Fibroblast of lung (primary cell): ENCODE measurements around the gene NT5DC1.

Experiments
- EZH2 ChIP-seq: IDR thresholded peaks from 2 replicates; pipeline ENCODE4 v1.5.1; 2012; ENCODE audit warnings: low read length, control low read depth, mild to moderate bottlenecking; ENCODE audit errors: missing control alignments
- TF ChIP-seq, protein P1 (sequence below), 2 donors: IDR thresholded peaks in 1 of 2; conservative IDR thresholded peaks in 1 of 2; 1 replicate in 1 of 2; 2 replicates in 1 of 2; pipeline ENCODE4 v1.5.1; 2011 to 2012; ENCODE audit warnings: low read length in 2 of 2, control low read depth in 1 of 2, inconsistent platforms in 1 of 2, low read depth in 1 of 2, mild to moderate bottlenecking in 1 of 2

DNA sequence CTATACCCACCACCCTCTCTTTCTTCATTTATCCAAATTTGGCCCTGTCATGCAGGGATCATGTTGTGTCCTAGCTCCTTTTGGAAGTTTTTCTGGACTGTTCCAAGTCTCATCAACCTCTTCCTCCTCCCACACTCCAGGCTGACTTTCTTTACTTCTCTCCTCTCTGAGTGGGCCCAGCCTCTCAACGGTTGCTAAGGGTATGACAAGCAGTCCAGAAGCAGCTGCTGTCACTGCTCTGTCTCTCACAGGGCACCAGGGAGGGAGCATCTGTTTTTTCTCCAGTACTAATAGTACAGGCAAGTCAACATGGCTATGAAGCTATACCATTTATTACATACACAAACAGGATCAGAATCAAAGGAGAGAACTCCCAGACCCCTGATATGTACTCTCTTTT is 8.2 kb downstream of the NT5DC1 start:
- TF ChIP-seq, protein P1, sequence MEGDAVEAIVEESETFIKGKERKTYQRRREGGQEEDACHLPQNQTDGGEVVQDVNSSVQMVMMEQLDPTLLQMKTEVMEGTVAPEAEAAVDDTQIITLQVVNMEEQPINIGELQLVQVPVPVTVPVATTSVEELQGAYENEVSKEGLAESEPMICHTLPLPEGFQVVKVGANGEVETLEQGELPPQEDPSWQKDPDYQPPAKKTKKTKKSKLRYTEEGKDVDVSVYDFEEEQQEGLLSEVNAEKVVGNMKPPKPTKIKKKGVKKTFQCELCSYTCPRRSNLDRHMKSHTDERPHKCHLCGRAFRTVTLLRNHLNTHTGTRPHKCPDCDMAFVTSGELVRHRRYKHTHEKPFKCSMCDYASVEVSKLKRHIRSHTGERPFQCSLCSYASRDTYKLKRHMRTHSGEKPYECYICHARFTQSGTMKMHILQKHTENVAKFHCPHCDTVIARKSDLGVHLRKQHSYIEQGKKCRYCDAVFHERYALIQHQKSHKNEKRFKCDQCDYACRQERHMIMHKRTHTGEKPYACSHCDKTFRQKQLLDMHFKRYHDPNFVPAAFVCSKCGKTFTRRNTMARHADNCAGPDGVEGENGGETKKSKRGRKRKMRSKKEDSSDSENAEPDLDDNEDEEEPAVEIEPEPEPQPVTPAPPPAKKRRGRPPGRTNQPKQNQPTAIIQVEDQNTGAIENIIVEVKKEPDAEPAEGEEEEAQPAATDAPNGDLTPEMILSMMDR (conservative IDR thresholded peaks at IDR 0.05 in 1 of 2, IDR thresholded peaks at IDR 0.05 in 1 of 2; ENCODE audit: low read depth in 1 of 2, low read length in 2 of 2) = no peak
- no peak for TF ChIP-seq EZH2
